DND-41 (cell line): ENCODE measurements around the gene EDDM3A.

Experiments used
- ATAC-seq: fragments of 200-7000 bp; cut with Tn5 transposase; 3 replicates; pipeline ENCODE4 v1.9.1; 2021; ENCODE audit warnings: low read depth; ENCODE audit not compliant: insufficient read depth
- DNase-seq: peaks from one replicate; pipeline ENCODE4 v3.0.0-alpha.2; 2020
- H2AFZ ChIP-seq: 2 replicates; pipeline ENCODE4 v1.6.0; 2012; ENCODE audit warnings: low read depth, low read length
- H3K27ac ChIP-seq: 2 replicates; pipeline ENCODE4 v1.5.1; 2012; ENCODE audit warnings: low read length, inconsistent platforms
- H3K27me3 ChIP-seq: fragments of 200-600 bp; sonication (generic); 2 replicates; pipeline ENCODE4 v1.6.0; 2012; ENCODE audit warnings: low read length, mild to moderate bottlenecking, inconsistent platforms; ENCODE audit not compliant: insufficient read depth, poor library complexity
- H3K36me3 ChIP-seq: 2 replicates; pipeline ENCODE4 v1.5.1; 2012; ENCODE audit warnings: low read length, inconsistent platforms; ENCODE audit not compliant: insufficient read depth
- H3K4me1 ChIP-seq: 2 replicates; pipeline ENCODE4 v1.5.1; 2012; ENCODE audit warnings: mild to moderate bottlenecking, low read length; ENCODE audit not compliant: insufficient read depth
- H3K4me2 ChIP-seq: 2 replicates; pipeline ENCODE4 v1.6.0; 2012; ENCODE audit warnings: mild to moderate bottlenecking, moderate library complexity, low read length, inconsistent platforms; ENCODE audit not compliant: insufficient read depth
- H3K4me3 ChIP-seq, 2 experiments: fragments of 200-600 bp in 1 of 2; shearing (Covaris generic) in 1 of 2; 2 replicates each; pipeline ENCODE4 v1.5.1; 2012 to 2016; ENCODE audit warnings: inconsistent platforms in 2 of 2, low read length in 2 of 2, mild to moderate bottlenecking in 2 of 2, low read depth in 1 of 2, moderate library complexity in 1 of 2
- H3K79me2 ChIP-seq: 2 replicates; pipeline ENCODE4 v1.6.0; 2012; ENCODE audit warnings: low read length, inconsistent platforms; ENCODE audit not compliant: insufficient read depth
- H3K9ac ChIP-seq: 2 replicates; pipeline ENCODE4 v1.6.0; 2012; ENCODE audit warnings: low read depth, mild to moderate bottlenecking, inconsistent platforms, low read length, moderate library complexity
- H3K9me3 ChIP-seq: 2 replicates; pipeline ENCODE4 v1.5.1; 2012; ENCODE audit warnings: low read length, moderate library complexity, mild to moderate bottlenecking, inconsistent platforms; ENCODE audit not compliant: insufficient read depth, severe bottlenecking
- H4K20me1 ChIP-seq: 2 replicates; pipeline ENCODE4 v1.6.0; 2012; ENCODE audit warnings: low read length; ENCODE audit not compliant: insufficient read depth
- EZH2 ChIP-seq: IDR thresholded peaks from 3 replicates; pipeline ENCODE4 v1.6.1; 2012; ENCODE audit warnings: borderline replicate concordance, low read depth, mild to moderate bottlenecking, moderate library complexity, low read length, inconsistent platforms; ENCODE audit not compliant: severe bottlenecking
- TF ChIP-seq, protein P1 (sequence below): IDR thresholded peaks from 2 replicates; pipeline ENCODE4 v1.5.1; 2012; ENCODE audit warnings: borderline replicate concordance, low read length, moderate library complexity, mild to moderate bottlenecking; ENCODE audit not compliant: poor library complexity, severe bottlenecking; ENCODE audit errors: extremely low read depth

EDDM3A gene

GRCh38 chr14:20706657-20707355, 38.9 kb upstream of the EDDM3A start:
- DNase-seq (no peak), ATAC-seq (no peak)
- Histone ChIP-seq H3K36me3 (no peaks in the 10 kb centered on the region), H3K27ac (no peak overlapping the region), H3K79me2 (no peaks in the 10 kb centered on the region), H3K9me3 (no peaks in the 10 kb centered on the region), H3K4me2 (no peak overlapping the region), H4K20me1 (no peaks in the 10 kb centered on the region), H2AFZ (no peak overlapping the region), H3K4me3 (no peak overlapping the region), H3K9ac (no peak overlapping the region), H3K4me1 (no peaks in the 10 kb centered on the region), H3K27me3 (no peaks in the 10 kb centered on the region)
- TF ChIP-seq, protein P1, sequence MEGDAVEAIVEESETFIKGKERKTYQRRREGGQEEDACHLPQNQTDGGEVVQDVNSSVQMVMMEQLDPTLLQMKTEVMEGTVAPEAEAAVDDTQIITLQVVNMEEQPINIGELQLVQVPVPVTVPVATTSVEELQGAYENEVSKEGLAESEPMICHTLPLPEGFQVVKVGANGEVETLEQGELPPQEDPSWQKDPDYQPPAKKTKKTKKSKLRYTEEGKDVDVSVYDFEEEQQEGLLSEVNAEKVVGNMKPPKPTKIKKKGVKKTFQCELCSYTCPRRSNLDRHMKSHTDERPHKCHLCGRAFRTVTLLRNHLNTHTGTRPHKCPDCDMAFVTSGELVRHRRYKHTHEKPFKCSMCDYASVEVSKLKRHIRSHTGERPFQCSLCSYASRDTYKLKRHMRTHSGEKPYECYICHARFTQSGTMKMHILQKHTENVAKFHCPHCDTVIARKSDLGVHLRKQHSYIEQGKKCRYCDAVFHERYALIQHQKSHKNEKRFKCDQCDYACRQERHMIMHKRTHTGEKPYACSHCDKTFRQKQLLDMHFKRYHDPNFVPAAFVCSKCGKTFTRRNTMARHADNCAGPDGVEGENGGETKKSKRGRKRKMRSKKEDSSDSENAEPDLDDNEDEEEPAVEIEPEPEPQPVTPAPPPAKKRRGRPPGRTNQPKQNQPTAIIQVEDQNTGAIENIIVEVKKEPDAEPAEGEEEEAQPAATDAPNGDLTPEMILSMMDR, result no peak
- TF ChIP-seq EZH2, result no peak

DNA sequence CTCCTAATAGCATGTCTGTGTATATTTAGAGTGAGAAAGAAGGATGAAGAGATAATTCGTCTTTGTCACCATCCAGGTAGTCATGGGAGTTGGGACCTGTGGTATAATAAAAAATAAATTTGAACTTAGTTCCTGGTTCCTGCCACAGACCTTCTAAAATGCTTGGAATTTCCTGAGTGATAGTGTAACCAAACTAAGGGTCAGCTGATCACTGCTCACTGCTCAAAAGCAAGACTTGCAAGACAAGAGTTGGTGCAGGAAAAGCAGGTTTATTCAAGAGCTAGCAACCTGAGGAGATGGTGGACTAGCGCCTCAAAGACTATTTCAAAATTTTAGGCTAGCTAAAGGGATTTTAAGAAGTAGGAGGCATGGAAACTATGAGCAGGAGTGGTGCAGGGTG, 38.1 kb upstream of the EDDM3A start:
- no peaks in the 10 kb centered on the region for H3K36me3 ChIP-seq
- TF ChIP-seq, protein P1, result no peak
- no peak for TF ChIP-seq EZH2
- ATAC-seq, result no peak
- DNase-seq, result no peak
- no peaks in the 10 kb centered on the region for H3K79me2 ChIP-seq
- H2AFZ ChIP-seq, result no peak overlapping the region
- no peaks in the 10 kb centered on the region for H4K20me1 ChIP-seq
- H3K27me3 ChIP-seq, result no peaks in the 10 kb centered on the region
- no peaks in the 10 kb centered on the region for H3K4me1 ChIP-seq
- H3K4me3 ChIP-seq, result no peak overlapping the region
- no peak overlapping the region for H3K27ac ChIP-seq
- no peaks in the 10 kb centered on the region for H3K9me3 ChIP-seq
- no peak overlapping the region for H3K9ac ChIP-seq
- no peak overlapping the region for H3K4me2 ChIP-seq

DNA sequence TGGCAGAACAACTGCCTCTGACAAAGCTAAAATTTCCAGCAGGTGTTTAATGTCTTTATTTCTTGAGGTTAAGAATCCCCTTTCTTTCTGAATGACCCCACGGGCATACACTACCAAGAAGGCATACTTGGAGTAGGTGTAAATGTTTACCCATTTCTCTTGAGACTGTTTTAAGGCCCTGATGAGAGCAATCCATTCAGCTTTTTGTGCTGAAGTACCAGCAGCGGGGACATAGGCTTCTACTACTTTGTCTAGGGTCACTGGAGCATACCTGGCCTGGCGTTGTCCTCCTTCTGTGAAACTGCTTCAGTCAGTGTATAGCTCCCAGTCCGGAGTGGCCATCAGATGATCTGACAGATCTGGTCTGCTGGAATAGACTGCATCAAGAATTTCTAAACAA, 34.4 kb upstream of the EDDM3A start:
- Histone ChIP-seq H2AFZ (no peak overlapping the region), H3K27ac (no peak overlapping the region), H3K79me2 (no peaks in the 10 kb centered on the region), H3K9me3 (no peaks in the 10 kb centered on the region), H4K20me1 (no peaks in the 10 kb centered on the region), H3K27me3 (peaks cover 5% of the 10 kb centered on the region), H3K4me2 (no peak overlapping the region), H3K36me3 (no peaks in the 10 kb centered on the region), H3K4me1 (no peaks in the 10 kb centered on the region), H3K4me3 (no peak overlapping the region), H3K9ac (no peak overlapping the region)
- TF ChIP-seq EZH2, result no peak
- ATAC-seq (no peak), DNase-seq (no peak)

- no peak for DNase-seq
- Histone ChIP-seq H3K9me3 (no peaks in the 10 kb centered on the region), H3K27me3 (peaks cover 5% of the 10 kb centered on the region), H2AFZ (no peak overlapping the region), H3K9ac (no peak overlapping the region), H4K20me1 (no peaks in the 10 kb centered on the region), H3K4me3 (no peak overlapping the region), H3K4me2 (no peak overlapping the region), H3K27ac (no peak overlapping the region), H3K79me2 (no peaks in the 10 kb centered on the region), H3K36me3 (no peaks in the 10 kb centered on the region), H3K4me1 (no peaks in the 10 kb centered on the region)
- ATAC-seq, result no peak
- TF ChIP-seq, protein P1, result no peak
- no peak for TF ChIP-seq EZH2
Measured at GRCh38 chr14:20711685-20712084, 34.0 kb upstream of the EDDM3A start.
